Esophagus squamous epithelium (tissue), 5 donors: Measurements from ENCODE around the gene CRB1. TPM values are rescaled to one million over a fixed set of nuclear protein-coding genes. Genes with fewer than 3 reads are reported as not detected.

ENCODE experiments used
- DNase-seq: peaks from one replicate; lab custom pipeline; 2025; lab: John Stamatoyannopoulos, UW
- H3K27ac ChIP-seq, 4 donors: fragments of 200-600 bp; sonication (generic); one replicate each; pipeline ENCODE4 v1.5.1; 2016 to 2019; ENCODE audit warnings: mild to moderate bottlenecking in 1 of 4
- H3K27me3 ChIP-seq, 4 donors: fragments of 200-600 bp; sonication (generic); 1 replicate in 3 of 4; 2 replicates in 1 of 4; pipeline versions ENCODE4 v1.5.1 to v1.6.0; 2017 to 2021; ENCODE audit warnings: antibody characterized with exemption in 1 of 4
- H3K36me3 ChIP-seq, 3 donors: fragments of 200-600 bp; sonication (generic); one replicate each; pipeline ENCODE4 v1.5.1; 2016 to 2019
- H3K4me1 ChIP-seq, 3 donors: fragments of 200-600 bp; sonication (generic); one replicate each; pipeline ENCODE4 v1.5.1; 2017 to 2019
- H3K4me3 ChIP-seq, 4 donors: fragments of 200-600 bp; sonication (generic); 1 replicate in 3 of 4; 2 replicates in 1 of 4; pipeline ENCODE4 v1.5.1; 2016 to 2019; ENCODE audit warnings: mild to moderate bottlenecking in 2 of 4, moderate library complexity in 1 of 4
- H3K9me3 ChIP-seq, 3 donors: fragments of 200-600 bp; sonication (generic); one replicate each; pipeline ENCODE4 v1.5.1; 2016 to 2019
- POLR2A ChIP-seq, 4 donors: fragments of 450-650 bp; IDR thresholded peaks; one replicate each; pipeline ENCODE4 v1.6.1; 2017; ENCODE audit warnings: antibody characterized with exemption in 4 of 4, mild to moderate bottlenecking in 4 of 4, moderate library complexity in 3 of 4
- WGBS, 2 donors: methylation state at CpG; one replicate each; pipeline ENCODE4 v1.1.5; 2018; 5-methylcytosine and 5-hydroxymethylcytosine counted together
- intact Hi-C: fragments of 100-400 bp; cut with DNase I; formaldehyde crosslinking; loops from one replicate; pipeline ENCODE4 v1.15.0; 2022
- total RNA-seq, 4 donors: library from RNA; depleted of rRNA; stranded (reverse); fragments of >200 nt; gene quantifications; one replicate each; pipeline ENCODE4 v1.1.0, GENCODE V29; 2016
- TF ChIP-seq, protein P1 (sequence below), 6 experiments: fragments of 450-650 bp in 4 of 6; fragments of 200-600 bp in 2 of 6; sonication (generic) in 2 of 6; IDR thresholded peaks; one replicate each; pipeline ENCODE4 v1.5.1; 2016 to 2019; ENCODE audit warnings: antibody characterized with exemption in 6 of 6, mild to moderate bottlenecking in 4 of 6, moderate library complexity in 4 of 6
- donor health status: DM: yes; HTN: yes; CAD: no.

CRB1 gene
- total RNA-seq, 4 donors from 2014 or later: 0.19 TPM; not detected in 3

DNA sequence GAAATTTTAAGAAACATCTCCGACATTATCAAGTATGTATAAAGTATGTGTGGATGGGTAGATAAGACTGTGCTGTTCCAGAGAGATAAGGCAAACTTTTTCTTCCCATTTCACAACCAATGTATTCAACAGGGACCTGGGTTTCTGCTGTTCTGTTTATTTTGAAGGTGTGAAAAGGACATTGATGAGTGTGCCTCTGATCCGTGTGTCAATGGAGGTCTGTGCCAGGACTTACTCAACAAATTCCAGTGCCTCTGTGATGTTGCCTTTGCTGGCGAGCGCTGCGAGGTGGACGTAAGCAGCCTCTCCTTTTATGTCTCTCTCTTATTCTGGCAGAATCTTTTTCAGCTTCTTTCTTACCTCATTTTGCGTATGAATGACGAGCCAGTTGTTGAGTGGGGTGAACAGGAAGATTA, 174.0 kb downstream of the CRB1 start:
- intact Hi-C loops: no loop called here
- WGBS, 2 donors: 40% methylated on average over 8 of the region's 8 CpGs
- no peak for DNase-seq

DNA sequence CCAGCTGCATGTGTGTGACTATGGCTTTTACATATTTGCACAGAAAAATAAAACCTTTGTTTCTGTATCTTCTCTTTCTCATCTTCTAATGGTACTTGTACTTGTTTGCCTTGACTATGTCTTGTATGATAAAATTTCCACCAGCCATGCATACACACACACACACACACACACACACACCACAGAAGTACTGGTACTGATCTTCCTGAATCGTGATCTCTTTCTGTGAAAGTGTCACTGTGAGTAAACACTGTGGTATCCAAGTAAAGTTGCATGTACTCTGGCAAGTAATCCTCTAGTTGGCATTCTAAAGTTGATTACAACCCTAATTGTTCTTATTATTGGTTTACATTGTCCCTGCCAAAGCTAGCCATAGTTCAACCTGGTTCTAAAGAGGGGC, 176.7 kb downstream of the CRB1 start:
- TF ChIP-seq POLR2A (IDR thresholded peaks at IDR 0.05): no peak
- TF ChIP-seq, protein P1, sequence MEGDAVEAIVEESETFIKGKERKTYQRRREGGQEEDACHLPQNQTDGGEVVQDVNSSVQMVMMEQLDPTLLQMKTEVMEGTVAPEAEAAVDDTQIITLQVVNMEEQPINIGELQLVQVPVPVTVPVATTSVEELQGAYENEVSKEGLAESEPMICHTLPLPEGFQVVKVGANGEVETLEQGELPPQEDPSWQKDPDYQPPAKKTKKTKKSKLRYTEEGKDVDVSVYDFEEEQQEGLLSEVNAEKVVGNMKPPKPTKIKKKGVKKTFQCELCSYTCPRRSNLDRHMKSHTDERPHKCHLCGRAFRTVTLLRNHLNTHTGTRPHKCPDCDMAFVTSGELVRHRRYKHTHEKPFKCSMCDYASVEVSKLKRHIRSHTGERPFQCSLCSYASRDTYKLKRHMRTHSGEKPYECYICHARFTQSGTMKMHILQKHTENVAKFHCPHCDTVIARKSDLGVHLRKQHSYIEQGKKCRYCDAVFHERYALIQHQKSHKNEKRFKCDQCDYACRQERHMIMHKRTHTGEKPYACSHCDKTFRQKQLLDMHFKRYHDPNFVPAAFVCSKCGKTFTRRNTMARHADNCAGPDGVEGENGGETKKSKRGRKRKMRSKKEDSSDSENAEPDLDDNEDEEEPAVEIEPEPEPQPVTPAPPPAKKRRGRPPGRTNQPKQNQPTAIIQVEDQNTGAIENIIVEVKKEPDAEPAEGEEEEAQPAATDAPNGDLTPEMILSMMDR (IDR thresholded peaks at IDR 0.05): no peak
- no peak overlapping the region for H3K27ac ChIP-seq
- intact Hi-C loops: no loop called here
- H3K4me1 ChIP-seq: no peaks in the 10 kb centered on the region
- no peaks in the 10 kb centered on the region for H3K36me3 ChIP-seq
- H3K4me3 ChIP-seq: no peak overlapping the region
- WGBS, 2 donors: 14 to 17% methylated on average over 1 of the region's 1 CpG
- no peaks in the 10 kb centered on the region for H3K9me3 ChIP-seq
- DNase-seq: no peak
- no peaks in the 10 kb centered on the region for H3K27me3 ChIP-seq

More for the DNA sequence above, 174.0 kb downstream of the CRB1 start:
- H3K27me3 ChIP-seq: no peaks in the 10 kb centered on the region
- TF ChIP-seq, protein P1 (IDR thresholded peaks at IDR 0.05): no peak
- no peak for TF ChIP-seq POLR2A (IDR thresholded peaks at IDR 0.05)
- H3K36me3 ChIP-seq: no peaks in the 10 kb centered on the region
- no peaks in the 10 kb centered on the region for H3K9me3 ChIP-seq
- H3K4me3 ChIP-seq: no peak overlapping the region
- no peak overlapping the region for H3K27ac ChIP-seq
- H3K4me1 ChIP-seq: no peaks in the 10 kb centered on the region

DNA sequence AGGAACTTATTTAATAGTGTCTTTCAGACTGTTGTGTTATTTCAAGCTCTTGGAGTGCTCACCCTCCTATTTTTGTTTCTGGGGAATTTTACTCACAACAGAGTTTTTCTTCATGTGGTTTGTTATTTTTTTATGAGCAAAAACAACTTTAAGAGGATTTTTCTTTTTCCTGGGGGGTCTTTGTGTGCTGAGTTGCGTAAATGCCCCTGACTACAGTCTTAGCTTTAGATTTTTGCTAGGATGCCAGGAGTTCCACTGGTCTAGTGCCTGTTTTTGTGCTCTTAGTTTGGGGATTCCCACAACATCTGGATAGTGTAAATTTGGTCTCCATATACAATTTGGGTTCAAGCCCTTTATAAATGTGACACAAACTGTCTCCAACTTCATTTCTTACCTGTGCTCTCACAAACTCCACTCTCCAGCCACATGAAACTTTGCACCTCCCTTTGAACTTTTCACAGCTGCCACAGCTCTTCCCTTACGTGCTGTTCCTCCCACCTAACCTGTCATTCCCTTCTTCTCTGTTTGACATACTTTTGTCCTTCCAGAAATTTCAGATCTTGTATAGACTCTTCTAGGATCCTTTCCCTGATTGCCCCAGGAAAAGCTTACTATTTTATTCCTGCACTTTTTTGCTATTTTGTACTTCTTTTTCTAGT, 180.2 kb downstream of the CRB1 start:
- TF ChIP-seq, protein P1 (IDR thresholded peaks at IDR 0.05): no peak
- no peak for TF ChIP-seq POLR2A (IDR thresholded peaks at IDR 0.05)
- no peak for DNase-seq
- WGBS, 2 donors: 32 to 41% methylated on average over 2 of the region's 2 CpGs
- H3K36me3 ChIP-seq: no peaks in the 10 kb centered on the region
- H3K27me3 ChIP-seq: no peaks in the 10 kb centered on the region
- H3K27ac ChIP-seq: no peak overlapping the region
- H3K4me3 ChIP-seq: no peak overlapping the region
- H3K9me3 ChIP-seq: no peaks in the 10 kb centered on the region
- intact Hi-C loops: no loop called here
- H3K4me1 ChIP-seq: no peaks in the 10 kb centered on the region

DNA sequence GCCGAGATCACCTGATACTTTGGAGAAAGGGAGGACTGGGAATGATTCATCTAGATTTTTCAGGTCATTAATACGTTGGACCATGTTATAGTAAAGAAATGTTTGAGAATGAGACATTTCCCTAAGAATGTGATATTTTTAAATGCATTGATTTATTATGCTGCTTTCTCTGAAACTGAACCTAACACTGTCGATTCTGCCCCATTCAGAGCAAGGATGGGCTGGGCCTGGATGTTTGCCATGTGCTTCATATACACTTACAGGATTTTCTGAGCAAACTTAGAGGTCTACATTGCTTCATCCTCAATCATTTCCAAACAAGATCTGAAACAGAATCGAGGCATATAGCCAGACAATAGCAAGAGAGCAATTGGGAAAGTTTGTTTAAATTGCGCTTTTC, 183.3 kb downstream of the CRB1 start:
- DNase-seq: no peak
- TF ChIP-seq, protein P1 (IDR thresholded peaks at IDR 0.05): no peak
- TF ChIP-seq POLR2A (IDR thresholded peaks at IDR 0.05): no peak
- H3K9me3 ChIP-seq: no peaks in the 10 kb centered on the region
- H3K27me3 ChIP-seq: no peaks in the 10 kb centered on the region
- H3K36me3 ChIP-seq: no peaks in the 10 kb centered on the region
- no peaks in the 10 kb centered on the region for H3K4me1 ChIP-seq
- H3K4me3 ChIP-seq: no peak overlapping the region
- intact Hi-C loops: no loop called here
- WGBS, 2 donors: 51 to 53% methylated on average over 5 of the region's 5 CpGs
- no peak overlapping the region for H3K27ac ChIP-seq

DNA sequence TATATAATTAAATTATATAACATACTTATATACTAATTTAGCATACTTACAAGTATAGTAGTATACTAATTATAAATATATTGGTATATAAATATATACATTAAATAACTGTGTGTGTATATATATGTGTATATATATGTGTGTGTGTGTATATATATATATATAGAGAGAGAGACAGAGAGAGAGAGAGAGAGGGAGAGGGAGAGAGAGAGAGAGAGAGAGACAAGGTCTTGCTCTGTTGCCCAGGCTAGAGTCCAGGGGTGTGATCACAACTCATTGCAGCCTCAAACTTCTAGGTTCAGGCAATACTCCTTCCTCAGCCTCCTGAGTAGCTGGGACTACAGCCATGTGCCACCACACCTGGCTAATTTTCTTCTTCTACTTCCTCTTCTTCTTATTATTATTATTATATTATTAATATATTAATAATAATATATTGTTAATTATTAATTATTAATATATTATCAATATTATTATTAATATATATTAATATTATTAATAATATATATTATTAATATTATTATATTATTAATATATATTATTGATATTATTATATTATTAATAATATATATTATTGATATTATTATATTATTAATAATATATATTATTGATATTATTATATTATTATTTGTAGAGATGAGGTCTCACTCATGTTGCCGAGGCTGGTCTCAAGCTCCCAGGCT, 185.5 kb downstream of the CRB1 start:
- intact Hi-C loops: no loop called here
- no peak for DNase-seq
- Histone ChIP-seq H3K9me3 (no peaks in the 10 kb centered on the region), H3K4me1 (no peaks in the 10 kb centered on the region), H3K4me3 (no peak overlapping the region), H3K27ac (no peak overlapping the region), H3K36me3 (no peaks in the 10 kb centered on the region), H3K27me3 (no peaks in the 10 kb centered on the region)
- TF ChIP-seq POLR2A (IDR thresholded peaks at IDR 0.05): no peak
- TF ChIP-seq, protein P1 (IDR thresholded peaks at IDR 0.05): no peak
- WGBS, 2 donors: 85 to 100% methylated on average over 1 of the region's 1 CpG
